BJ (cell line): ENCODE results near the gene ARSB. TPM values are rescaled to one million over a fixed set of nuclear protein-coding genes. Genes with fewer than 3 reads are reported as not detected.

ENCODE experiments used
- CTCF ChIA-PET: fragments of 350-600 bp; formaldehyde crosslinking; extraction: SDS; loops from one replicate; lab custom pipeline; 2021; ENCODE audit warnings: antibody characterized with exemption, inconsistent platforms; lab: Yijun Ruan, JAX
- POLR2A ChIA-PET: fragments of 300-600 bp; sonication (Branson Sonifier 250); formaldehyde crosslinking; extraction: SDS; loops from one replicate; lab custom pipeline; 2021; ENCODE audit warnings: antibody characterized with exemption; lab: Charles Lee
- DNase-seq: peaks from one replicate; pipeline ENCODE4 v3.0.0-alpha.2; 2011; ENCODE audit warnings: low read depth
- H3K27me3 ChIP-seq: 2 replicates; pipeline ENCODE4 v1.6.0; 2011; ENCODE audit warnings: low read length; ENCODE audit not compliant: control insufficient read depth, insufficient read depth
- H3K36me3 ChIP-seq: 2 replicates; pipeline ENCODE4 v1.5.1; 2011; ENCODE audit warnings: low read length; ENCODE audit not compliant: control insufficient read depth, insufficient read depth
- H3K4me3 ChIP-seq: 2 replicates; pipeline ENCODE4 v1.5.1; 2011; ENCODE audit warnings: low read depth, mild to moderate bottlenecking, control low read depth, low read length
- CTCF ChIP-seq: IDR thresholded peaks from 2 replicates; pipeline ENCODE4 v1.5.1; 2011; ENCODE audit warnings: low read depth, mild to moderate bottlenecking, control low read depth, inconsistent platforms, low read length, moderate library complexity; ENCODE audit not compliant: insufficient read depth
- polyA plus RNA-seq: library from polyadenylated mRNA; depleted of rRNA; stranded (reverse); fragments of >200 nt; gene quantifications from 2 replicates; pipeline ENCODE4 v1.2.3, GENCODE V29; 2011

ARSB gene
- polyA plus RNA-seq, 1 experiment = 26.7 TPM

GRCh38 chr5:78782728-78783127 lies 202.4 kb downstream of the ARSB start:
- Histone ChIP-seq H3K4me3 (no peak overlapping the region), H3K27me3 (no peaks in the 10 kb centered on the region), H3K36me3 (no peaks in the 10 kb centered on the region)
- no peak for DNase-seq
- TF ChIP-seq CTCF = no peak
- ChIA-PET POLR2A (no interaction called here), CTCF (interaction anchor here (1.6 kb wide), 1 partner anchor 13 kb away, joined by 6 read pairs; no protein-coding TSS in a partner anchor)

- POLR2A ChIA-PET = no interaction called here
- CTCF ChIA-PET = interaction anchor here (1.6 kb wide), 1 partner anchor 14 kb away, joined by 6 read pairs; no protein-coding TSS in a partner anchor
- no peak for TF ChIP-seq CTCF
- no peaks in the 10 kb centered on the region for H3K36me3 ChIP-seq
- H3K27me3 ChIP-seq = no peaks in the 10 kb centered on the region
- no peak for DNase-seq
- H3K4me3 ChIP-seq = no peak overlapping the region
Measured at GRCh38 chr5:78781611-78782286, 203.4 kb downstream of the ARSB start.

GRCh38 chr5:78779771-78780616 lies 205.1 kb downstream of the ARSB start:
- TF ChIP-seq CTCF = no peak
- no peaks in the 10 kb centered on the region for H3K27me3 ChIP-seq
- POLR2A ChIA-PET = no interaction called here
- CTCF ChIA-PET = interaction anchor here (1.0 to 1.3 kb wide), 3 partner anchors 14 to 19 kb away, joined by 3 read pairs; no protein-coding TSS in a partner anchor
- no peaks in the 10 kb centered on the region for H3K36me3 ChIP-seq
- no peak overlapping the region for H3K4me3 ChIP-seq
- peak; percentile 70 for DNase-seq

GRCh38 chr5:78779262-78779661 lies 205.8 kb downstream of the ARSB start:
- Histone ChIP-seq H3K27me3 (no peaks in the 10 kb centered on the region), H3K4me3 (no peak overlapping the region), H3K36me3 (no peaks in the 10 kb centered on the region)
- ChIA-PET CTCF (interaction anchor here (1.2 to 1.3 kb wide), 2 partner anchors 13 to 20 kb away, joined by 3 read pairs; no protein-coding TSS in a partner anchor), POLR2A (no interaction called here)
- no peak for DNase-seq
- TF ChIP-seq CTCF = no peak

GRCh38 chr5:78778538-78778937 lies 206.6 kb downstream of the ARSB start:
- ChIA-PET POLR2A (no interaction called here), CTCF (no interaction called here)
- no peak for DNase-seq
- H3K36me3 ChIP-seq = no peaks in the 10 kb centered on the region
- no peaks in the 10 kb centered on the region for H3K27me3 ChIP-seq
- TF ChIP-seq CTCF = no peak
- H3K4me3 ChIP-seq = no peak overlapping the region
